GM21515 (cell line): ENCODE measurements around the gene ATF7IP.
"Not testable (repeated sequence)": the region's sequence is repeated elsewhere in the genome, so short reads cannot be mapped to it uniquely, and the experiment has no call there.

Experiments used
- ATAC-seq: cut with Tn5 transposase; IDR thresholded peaks from one replicate; pipeline ENCODE4 v1.9.1; 2021; ENCODE audit not compliant: unreplicated experiment

The ATF7IP gene, protein sequence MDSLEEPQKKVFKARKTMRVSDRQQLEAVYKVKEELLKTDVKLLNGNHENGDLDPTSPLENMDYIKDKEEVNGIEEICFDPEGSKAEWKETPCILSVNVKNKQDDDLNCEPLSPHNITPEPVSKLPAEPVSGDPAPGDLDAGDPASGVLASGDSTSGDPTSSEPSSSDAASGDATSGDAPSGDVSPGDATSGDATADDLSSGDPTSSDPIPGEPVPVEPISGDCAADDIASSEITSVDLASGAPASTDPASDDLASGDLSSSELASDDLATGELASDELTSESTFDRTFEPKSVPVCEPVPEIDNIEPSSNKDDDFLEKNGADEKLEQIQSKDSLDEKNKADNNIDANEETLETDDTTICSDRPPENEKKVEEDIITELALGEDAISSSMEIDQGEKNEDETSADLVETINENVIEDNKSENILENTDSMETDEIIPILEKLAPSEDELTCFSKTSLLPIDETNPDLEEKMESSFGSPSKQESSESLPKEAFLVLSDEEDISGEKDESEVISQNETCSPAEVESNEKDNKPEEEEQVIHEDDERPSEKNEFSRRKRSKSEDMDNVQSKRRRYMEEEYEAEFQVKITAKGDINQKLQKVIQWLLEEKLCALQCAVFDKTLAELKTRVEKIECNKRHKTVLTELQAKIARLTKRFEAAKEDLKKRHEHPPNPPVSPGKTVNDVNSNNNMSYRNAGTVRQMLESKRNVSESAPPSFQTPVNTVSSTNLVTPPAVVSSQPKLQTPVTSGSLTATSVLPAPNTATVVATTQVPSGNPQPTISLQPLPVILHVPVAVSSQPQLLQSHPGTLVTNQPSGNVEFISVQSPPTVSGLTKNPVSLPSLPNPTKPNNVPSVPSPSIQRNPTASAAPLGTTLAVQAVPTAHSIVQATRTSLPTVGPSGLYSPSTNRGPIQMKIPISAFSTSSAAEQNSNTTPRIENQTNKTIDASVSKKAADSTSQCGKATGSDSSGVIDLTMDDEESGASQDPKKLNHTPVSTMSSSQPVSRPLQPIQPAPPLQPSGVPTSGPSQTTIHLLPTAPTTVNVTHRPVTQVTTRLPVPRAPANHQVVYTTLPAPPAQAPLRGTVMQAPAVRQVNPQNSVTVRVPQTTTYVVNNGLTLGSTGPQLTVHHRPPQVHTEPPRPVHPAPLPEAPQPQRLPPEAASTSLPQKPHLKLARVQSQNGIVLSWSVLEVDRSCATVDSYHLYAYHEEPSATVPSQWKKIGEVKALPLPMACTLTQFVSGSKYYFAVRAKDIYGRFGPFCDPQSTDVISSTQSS

DNA sequence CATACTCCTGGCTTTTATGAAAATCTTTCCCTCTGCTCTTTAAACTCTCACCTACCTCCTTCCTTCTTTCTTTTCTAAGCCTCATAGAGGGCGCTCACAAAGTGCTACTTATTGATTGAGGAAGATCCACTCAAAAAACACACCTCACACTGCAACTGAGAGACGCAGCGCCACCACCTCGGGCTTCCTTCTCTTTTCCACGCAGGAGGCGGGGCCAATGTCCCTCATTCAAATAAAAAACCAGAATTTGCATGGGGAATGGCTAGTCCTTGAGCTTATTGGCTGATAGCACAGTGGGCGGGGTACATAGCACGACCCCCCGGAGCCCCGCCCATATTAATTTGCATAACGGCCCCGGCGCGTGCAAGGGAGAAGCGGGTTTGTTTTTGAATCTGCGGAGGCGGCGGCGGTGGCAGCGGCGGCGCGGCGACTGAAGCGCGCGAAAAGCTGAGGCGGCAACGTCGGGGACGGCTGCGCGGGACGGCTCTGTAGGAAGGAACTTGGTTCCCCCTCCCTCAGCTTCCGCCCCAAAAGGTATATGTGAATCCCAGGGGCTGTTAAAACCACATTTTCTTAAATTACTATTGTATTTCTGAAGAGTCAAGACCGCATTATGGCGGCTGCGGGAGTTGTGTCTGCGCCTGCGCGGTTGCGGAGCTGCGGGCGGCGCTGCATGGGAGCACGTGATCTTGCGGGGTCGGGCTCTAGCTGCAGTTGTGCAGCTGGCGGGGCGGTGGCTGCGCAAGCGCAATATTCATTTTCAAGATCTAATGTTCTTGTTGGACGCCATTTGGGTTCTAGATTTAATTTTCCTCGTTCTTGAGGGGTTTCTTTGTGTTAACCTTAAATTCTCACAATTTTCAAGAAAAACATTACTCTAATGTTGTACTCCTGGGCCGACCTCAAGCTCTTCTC is at the start of gene ATF7IP:
ATF7IP (plus strand) TSS at position 389 of the 915 bp plus-strand sequence. CDS start 58,234 bp downstream, outside the sequence.
- peak; percentile 65 for ATAC-seq

DNA sequence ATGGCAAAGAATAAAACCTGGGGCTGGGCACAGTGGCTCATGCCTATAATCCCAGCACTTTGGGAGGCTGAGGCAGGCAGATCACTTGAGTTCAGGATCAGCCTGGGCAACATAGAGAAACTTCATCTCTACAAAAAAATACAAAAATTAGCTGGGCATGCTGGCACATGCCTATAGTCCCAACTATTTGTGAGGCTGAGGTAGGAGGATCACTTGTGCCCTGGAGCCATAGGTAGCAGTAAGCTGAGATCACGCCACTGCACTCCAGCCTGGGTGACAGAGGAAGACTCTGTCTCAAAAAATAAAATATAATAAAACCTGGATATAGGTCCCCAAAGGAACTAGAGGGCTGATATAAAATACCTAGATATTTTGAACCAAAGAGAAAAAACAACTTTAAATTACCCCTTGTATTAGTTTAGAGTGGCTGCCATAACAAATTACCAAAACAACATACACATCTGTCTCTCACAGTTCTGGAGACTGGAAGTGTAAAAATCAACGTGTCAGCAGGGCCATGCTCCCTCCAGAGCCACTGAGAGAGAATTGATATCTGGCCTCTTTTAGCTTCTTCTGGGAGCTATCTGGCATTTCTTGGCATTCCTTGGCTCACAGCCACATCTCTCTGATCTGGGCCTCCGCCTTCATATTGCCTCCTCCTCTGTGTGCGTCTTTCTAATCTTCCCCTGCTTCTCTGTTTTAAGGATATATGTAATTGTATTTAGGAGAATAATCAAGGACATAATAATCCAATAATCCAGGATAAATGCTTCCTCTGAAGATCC is 47.9 kb upstream of the ATF7IP start:
- ATAC-seq, result no peak

DNA sequence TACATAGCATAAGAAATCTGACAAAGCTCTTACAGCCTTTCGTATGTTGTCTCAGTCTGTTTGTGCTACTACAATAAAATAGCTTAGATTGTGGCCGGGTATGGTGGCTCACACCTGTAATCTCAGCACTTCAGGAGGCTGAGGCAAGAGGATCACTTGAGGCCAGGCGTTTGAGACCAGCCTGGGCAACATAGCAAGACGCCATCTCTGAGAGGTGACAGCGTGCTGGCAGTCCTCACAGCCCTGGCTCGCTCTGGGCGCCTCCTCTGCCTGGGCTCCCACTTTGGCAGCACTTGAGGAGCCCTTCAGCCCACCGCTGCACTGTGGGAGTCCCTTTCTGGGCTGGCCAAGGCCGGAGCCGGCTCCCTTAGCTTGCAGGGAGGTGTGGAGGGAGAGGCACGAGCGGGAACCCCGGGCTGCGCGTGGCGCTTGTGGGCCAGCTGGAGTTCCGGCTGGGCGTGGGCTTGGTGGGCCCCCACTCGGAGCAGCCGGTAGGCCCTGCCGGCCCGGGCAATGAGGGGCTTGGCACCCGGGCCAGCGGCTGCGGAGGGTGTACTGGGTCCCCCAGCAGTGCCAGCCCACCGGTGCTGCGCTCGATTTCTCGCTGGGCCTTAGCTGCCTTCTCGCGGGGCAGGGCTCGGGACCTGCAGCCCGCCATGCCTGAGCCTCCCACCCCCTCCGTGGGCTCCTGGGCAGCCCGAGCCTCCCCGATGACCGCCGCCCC is 45.6 kb upstream of the ATF7IP start:
- ATAC-seq, result not testable (repeated sequence)

DNA sequence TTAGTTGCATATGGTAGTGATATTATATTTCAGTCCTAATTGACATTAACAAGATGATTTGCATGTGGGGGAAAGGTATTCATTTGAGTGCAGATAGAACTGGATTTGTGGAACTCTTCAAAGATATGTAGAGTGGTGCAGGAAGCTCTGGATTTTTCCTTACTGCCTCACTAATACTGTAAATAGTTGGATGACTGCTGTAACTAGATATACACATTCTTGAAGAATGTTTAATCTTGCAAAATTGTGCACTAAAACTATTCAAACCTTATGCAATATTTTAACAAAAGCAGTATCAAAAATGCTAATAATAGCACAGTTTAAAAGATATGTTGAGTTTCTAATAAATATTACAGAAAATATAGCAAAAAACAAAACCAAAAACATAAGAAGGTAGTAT is 43.1 kb upstream of the ATF7IP start:
- ATAC-seq, result no peak

DNA sequence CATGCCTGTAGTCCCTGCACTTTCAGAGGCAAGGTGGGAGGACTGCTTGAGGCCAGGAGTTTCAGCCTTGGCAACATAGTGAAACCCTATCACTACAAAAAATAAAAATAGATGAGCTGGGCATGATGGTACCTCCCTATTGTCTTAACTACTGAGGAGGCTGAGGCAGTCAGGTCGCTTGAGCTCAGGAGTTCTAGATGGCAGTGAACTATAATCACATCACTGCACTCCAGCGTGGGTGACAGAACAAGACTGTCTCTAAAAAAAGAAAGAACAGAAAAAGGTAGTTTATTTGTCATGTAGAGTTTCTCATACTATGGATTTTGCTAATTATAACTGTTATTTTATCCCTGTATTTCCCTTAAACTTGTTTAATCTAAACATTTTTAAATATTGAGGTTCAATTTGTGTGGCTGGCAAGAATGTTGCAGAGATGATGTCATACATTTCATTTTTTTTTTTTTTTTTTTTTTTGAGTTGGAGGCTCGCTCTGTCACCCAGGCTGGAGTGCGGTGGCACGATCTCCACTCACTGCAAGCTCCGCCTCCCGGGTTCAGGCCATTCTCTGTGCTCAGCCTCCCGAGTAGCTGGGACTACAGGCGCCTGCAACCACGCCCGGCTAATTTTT is 39.7 kb upstream of the ATF7IP start:
- ATAC-seq, result no peak

DNA sequence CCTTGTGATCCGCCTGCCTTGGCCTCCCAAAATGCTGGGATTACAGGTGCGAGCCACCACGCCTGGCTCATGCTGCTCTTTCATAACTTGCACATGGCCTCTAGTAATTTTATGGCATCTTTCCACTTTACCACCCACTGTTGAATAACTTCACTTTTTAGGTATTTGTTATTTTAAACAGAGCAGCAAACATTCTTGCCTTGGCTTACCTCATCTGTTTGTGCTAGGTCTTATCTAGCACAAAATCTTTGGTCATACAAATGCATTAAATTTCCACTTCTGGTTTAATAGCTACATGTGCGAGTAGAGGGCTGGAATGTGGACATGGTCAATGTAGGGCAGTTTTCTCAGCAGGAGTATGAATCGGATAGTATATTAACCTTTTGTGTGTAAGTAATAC is 38.8 kb upstream of the ATF7IP start:
- ATAC-seq, result no peak

DNA sequence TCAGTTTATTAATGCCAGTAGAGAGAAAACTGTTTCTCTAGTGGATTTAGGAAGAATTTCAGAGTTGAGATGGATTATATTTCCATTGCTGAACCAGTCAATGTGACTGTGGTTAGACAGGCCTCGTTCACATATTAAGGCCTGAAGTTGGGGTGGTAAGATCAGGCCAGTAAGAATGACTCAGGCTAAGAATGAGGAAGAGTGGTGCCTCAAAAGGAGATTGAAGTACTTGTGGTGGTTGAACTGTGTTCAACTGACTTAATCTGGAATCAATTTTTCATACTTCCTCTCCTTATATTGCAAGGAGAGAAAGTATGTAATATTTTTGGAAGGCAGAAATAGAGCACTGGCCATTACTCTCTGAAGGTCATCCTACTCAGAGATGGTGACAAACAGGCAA is 37.8 kb upstream of the ATF7IP start:
- no peak for ATAC-seq

DNA sequence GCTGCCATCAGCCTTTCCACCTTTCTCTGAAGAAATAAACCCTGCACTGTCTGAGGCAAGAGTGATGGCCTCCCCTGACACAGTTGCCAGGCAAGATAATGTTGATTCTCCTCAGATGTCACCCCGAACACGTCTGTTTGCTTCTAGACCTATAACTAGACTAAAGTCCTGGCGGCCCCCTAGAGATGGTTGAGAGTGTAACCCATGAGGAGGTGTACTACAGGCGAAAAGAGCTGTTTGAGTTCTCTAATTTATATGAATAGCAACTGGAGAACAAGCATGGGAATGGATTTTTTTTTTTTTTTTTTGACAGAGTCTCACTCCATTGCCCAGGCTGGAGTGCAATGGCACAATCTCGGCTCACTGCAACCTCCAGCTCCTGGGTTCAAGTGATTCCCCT is 33.0 kb upstream of the ATF7IP start:
- ATAC-seq, result no peak

DNA sequence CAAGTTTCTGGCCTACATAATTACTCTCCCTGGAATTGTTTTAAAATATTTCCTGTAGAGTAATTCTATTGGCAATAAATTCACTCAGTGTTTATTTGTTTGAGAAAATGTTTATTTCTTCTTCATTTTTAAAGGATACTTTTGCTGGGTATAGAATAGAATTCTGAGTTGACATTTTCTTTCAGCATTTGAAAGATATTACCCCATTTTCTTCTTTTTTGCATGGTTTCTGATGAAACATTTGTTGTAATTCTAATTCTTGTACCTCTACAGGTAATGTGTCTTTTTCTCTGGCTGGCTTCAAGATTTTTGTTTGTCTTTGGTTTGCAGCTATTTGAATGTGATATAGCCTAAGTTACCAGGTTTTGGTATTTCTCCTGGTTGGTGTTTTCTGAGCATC is 25.1 kb upstream of the ATF7IP start:
- ATAC-seq, result no peak

DNA sequence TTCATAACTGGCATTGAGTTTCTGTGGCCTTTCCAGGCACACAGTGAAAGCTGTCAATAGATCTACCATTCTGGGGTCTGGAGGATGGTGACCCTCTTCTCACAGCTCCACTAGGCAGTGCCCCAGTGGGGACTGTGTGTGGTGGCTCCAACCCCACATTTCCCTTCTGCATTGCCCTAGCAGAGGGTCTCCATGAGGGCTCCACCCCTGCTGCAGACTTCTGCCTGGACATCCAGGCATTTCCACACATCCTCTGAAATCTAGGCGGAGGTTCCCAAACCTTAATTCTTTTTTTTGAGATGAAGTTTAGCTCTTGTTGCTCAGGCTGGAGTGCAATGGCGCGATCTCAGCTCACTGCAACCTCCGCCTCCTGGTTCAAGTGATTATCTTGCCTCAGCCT is 14.0 kb upstream of the ATF7IP start:
- not testable (repeated sequence) for ATAC-seq

DNA sequence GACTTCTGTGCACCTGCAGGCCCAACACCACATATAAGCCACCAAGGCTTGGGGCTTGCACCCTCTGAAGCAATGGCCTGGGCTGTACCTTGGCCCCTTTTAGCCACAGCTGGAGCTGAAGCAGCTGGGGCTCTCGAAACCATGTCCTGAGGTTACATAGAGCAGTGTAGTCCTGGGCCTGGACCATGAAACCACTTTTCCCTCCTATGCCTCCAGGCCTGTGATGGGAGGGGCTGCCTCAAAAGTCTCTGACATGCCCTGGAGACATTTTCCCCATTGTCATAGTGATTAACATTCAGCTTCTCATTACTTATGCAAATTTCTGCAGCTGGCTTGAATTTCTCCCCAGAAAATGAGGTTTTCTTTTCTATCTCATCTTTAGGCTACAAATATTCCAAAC is 13.4 kb upstream of the ATF7IP start:
- not testable (repeated sequence) for ATAC-seq

DNA sequence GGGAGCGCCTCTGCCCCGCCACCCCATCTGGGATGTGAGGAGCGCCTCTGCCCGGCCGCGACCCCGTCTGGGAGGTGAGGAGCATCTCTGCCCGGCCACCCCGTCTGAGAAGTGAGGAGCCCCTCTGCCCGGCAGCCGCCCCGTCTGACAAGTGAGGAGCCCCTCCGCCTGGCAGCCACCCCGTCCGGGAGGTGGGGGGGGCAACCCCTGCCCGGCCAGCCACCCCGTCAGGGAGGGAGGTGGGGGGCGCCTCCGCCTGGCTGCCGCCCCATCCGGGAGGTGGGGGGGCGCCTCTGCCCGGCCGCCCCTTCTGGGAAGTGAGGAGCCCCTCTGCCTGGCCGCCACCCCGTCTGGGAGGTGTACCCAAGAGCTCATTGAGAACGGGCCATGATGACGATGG is 10.8 kb upstream of the ATF7IP start:
- not testable (repeated sequence) for ATAC-seq

DNA sequence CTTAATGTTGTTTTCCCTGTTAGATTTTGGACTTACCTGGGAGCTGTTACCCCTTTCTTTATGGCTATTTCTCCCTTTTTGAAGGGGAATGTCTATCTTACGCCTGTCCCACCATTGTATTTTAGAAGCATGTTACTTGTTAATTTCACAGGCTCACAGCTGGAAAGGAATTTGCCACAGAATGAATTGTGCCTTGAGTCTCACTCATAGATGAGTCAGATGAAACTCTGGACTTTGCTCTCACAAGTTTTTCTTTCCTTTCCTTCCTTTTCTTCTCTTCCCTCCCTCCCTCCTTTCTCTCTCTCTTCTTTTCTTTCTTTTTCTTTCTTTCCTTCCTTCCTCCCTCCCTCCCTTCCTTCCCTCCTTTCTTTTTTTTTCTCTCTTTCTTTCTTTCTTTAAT is 9.3 kb upstream of the ATF7IP start:
- ATAC-seq, result no peak

DNA sequence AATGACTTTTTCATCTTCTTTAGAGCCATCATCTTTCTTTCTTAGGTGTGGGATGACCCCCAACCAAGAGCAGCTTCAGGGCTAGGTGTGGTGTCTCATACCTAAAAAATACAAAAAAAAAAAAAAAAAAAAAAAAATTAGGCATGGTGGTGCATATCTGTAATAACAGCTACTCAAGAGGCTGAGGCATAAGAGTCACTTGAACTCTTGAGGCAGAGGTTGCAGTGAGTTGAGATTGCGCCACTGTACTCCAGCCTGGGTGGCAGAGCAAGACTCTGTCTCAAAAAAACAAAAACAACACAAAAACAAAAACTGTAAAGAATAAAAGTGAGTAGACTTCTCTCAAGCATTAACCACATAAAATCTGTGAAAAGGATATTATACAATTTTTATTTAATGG is 8.0 kb upstream of the ATF7IP start:
- no peak for ATAC-seq

DNA sequence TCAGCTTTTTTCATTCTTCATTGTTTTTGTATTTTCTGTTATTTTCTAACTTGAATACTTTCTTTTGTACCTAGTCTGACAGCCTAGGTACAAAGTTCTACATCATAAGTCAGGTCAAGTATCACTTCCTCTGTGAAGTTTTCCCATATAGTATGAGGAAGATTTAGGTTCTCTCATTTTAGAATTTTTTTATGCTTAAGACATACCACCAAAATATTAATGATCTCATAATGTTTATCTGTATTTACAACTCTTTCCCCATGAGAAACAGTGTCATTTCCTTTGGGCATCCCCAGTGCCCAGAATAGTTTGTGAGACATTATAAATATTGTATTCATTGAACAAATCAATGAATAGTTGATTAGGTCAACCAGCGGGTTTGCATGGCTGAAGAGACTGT is 3.1 kb upstream of the ATF7IP start:
- no peak for ATAC-seq

DNA sequence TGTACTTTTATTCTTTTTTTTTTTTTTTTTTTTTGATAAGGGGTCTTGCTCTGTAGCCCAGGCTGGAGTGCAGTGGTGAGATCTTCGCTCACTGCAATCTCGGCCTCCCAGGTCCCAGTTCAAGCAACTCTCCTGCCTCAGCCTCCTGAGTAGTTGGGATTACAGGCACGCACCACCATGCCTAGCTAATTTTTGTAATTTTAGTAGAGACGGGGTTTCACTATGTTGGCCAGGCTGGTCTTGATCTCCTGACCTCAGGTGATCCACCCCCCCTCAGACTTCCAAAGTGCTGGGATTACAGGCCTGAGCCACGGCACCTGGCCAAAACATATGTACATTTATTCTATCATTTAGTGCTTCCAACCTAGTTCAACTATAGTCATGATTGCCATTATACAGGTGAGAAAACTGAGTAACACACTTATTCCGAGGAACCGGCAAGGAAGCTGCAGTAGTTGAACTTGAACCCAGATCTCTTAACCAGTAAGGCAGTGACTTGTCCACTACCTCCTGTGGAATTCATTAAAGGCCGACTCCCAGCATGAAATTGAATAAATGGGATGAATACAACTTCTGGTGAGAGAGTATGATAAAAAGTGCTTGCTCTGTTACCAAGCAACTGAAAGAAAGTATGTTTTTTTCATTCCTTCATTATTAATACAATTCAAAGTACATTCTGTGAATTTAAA is 755 bp upstream of the ATF7IP start:
- no peak for ATAC-seq

DNA sequence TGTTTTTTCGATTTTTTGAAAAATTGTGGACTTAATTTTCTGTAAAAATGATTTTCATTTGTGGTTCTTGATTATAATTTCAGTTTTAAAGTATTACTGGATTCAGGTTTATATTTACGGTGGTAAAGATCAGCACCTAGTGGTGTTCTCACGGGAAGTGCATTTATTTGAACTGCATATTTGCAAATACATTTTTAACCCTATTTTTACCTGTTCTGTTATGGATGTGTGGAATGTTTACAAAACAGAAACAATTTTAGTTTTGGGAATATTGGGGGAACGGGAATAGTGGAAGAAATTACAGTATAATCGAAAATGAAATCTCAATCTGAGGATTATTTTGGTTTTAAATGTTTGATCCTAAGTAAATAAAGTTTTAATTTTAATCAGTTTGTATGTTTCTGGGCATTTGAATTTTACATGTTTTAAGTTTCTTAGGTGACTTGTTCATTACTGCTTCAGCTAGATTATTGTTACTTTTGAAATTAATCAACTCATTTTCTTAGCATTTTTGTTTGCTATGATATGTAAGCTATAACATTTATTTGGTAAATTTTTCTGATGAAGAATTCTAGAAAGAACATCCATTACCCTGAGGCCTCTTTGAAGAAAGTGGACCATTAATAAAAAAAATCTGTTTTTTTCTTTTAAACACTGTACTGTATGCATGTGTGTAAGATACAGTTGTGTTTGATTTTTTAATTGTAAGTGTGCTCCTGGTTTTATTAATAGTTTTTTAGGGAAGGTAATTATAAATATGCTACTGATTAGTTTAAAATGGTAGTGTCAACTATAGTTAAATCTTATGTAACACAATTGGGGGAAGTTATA is 942 bp downstream of the ATF7IP start:
- no peak for ATAC-seq
